ENCODE data around the gene GATA5.

DNA sequence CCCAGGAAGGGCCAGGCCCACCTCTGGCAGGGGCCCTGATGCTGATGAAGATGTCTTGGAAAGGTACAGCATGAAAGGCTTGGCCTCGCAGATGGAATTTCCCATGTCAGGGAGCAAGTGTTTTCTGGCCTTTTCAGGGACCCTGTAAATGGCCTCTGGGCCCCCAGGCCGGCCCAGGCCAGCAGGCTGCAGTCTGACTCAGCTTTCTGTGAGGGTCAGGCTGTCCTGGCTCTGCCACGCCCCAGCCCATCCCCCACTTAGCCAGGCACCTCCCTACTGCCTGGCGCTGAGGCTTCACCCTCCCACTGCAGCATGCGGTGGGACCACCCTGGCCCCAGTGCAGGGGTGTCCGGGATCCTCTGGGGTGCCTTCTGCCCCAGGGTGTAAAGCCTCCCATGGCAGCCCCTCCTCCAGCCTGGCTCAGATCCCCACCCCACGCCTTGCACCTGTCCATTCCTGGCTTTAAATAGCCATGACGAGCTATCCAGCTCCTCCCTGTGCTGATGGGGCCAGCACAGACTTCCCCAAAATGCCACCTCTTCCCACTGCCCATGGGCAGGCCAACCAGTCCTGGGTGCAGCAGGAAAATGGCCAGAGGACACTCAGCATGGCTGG lies 35.6 kb upstream of the GATA5 start:
- no peak for TF ChIP-seq SUZ12 (IDR thresholded peaks at IDR 0.05; ENCODE audit: extremely low read depth, insufficient read depth, insufficient read length)
- TF ChIP-seq ZNF274 (IDR thresholded peaks at IDR 0.05; ENCODE audit: low read depth, low read length), result no peak

Measured in NT2/D1 (cell line).